ENCODE measurements around the gene U2SURP. TPM values are rescaled to one million over a fixed set of nuclear protein-coding genes. Genes with fewer than 3 reads are reported as not detected.

The U2SURP gene
- total RNA-seq, 1 experiment from 2014 or later, result 168 TPM

DNA sequence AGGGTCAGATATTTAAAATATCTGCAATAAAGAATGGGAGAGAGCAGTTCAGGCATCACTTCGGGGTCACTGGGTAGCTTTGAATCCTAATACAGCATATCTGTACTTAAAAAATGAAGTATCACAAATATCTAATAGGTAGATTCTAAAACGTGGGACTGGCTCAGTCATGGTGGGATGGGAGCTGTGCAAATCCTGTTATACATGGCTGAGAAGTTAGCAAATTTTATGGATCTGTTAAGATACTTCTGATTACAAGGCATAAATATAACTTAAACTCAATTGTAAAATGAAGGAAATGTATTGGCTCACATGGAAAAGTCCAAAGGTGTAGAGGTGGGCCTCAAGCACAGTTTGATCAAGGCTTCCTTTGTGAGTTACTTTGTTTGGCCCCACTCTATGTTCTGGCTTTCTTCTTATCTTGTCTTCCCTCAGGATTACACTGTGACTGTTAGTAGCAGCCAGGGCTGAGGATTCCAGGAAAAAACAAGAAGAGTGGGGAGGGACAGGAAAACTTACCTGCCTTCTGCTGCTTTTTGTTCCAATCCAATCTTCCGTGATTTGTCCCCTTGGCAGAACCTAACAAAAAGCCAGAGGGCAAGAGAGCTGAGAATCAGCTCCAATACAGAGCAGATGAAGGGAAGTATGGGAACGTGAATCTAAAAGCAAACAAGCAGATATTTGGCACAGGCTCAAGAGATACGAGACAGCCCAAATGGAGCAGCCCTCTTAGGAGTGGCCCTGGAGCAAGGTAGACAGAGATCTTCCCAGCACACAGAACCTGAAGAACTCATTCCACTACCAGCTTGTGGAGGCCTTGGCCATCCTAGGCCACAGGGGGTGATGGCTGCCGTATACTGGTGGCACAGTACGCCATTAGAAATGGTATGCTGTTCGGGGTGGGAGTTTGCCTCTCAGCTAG, 48.8 kb upstream of the U2SURP start:
- Histone ChIP-seq H2BK5ac (ENCODE audit: insufficient read length, low read length) (no peak overlapping the region), H3K79me2 (ENCODE audit: insufficient read depth, low read length) (no peaks in the 10 kb centered on the region), H2AFZ (ENCODE audit: low read length) (no peak overlapping the region), H2BK120ac (ENCODE audit: low read depth, low read length, poor library complexity, severe bottlenecking) (no peak overlapping the region), H4K5ac (ENCODE audit: insufficient read length, low read depth, low read length) (no peak overlapping the region), H2BK15ac (ENCODE audit: low read depth, low read length) (no peak overlapping the region), H3K9ac (ENCODE audit: extremely low read depth, insufficient read length, low read length) (no peak overlapping the region), H3K9me3 (ENCODE audit: control insufficient read depth, low read depth, low read length) (no peaks in the 10 kb centered on the region), H3K56ac (ENCODE audit: insufficient read length, low read depth, low read length) (no peak overlapping the region), H3K27me3 (ENCODE audit: insufficient read depth, low read length) (no peaks in the 10 kb centered on the region), H3K4me1 (ENCODE audit: insufficient read depth, low read length) (no peaks in the 10 kb centered on the region; the same call in 1 of the 2 replicates), H3K23ac (ENCODE audit: insufficient read length, low read depth, low read length) (no peak overlapping the region), H3K18ac (ENCODE audit: insufficient read length, low read depth, low read length) (no peak overlapping the region), H4K20me1 (ENCODE audit: control insufficient read depth, insufficient read depth, insufficient read length) (no peaks in the 10 kb centered on the region), H3K14ac (ENCODE audit: insufficient read depth, low read length) (no peak overlapping the region), H2BK20ac (ENCODE audit: low read depth, low read length, poor library complexity, severe bottlenecking) (no peak overlapping the region), H2BK12ac (ENCODE audit: insufficient read length, low read depth, low read length) (no peak overlapping the region), H4K91ac (ENCODE audit: insufficient read length, low read depth, low read length) (no peak overlapping the region), H3K4me2 (ENCODE audit: insufficient read depth, insufficient read length, low read length) (no peak overlapping the region), H3K79me1 (ENCODE audit: insufficient read depth, low read depth, low read length, poor library complexity, severe bottlenecking) (no peaks in the 10 kb centered on the region), H2AK5ac (ENCODE audit: insufficient read length, low read length) (no peak overlapping the region), H3K23me2 (ENCODE audit: insufficient read length, low read depth, low read length, poor library complexity, severe bottlenecking) (no peaks in the 10 kb centered on the region), H4K8ac (replicated peaks; ENCODE audit: insufficient read length, low read depth, low read length) (no peak overlapping the region), H3K27ac (ENCODE audit: insufficient read length, low read depth, low read length) (no peak overlapping the region), H3T11ph (ENCODE audit: low read length) (no peak overlapping the region), H3K4ac (ENCODE audit: low read depth, low read length) (no peak overlapping the region)
- WGBS (ENCODE audit: extremely low coverage, insufficient read length, low lambda C conversion rate), result no CpG with 5 or more reads among the region's 8 CpGs
- no peaks in the 10 kb centered on the region for H3K36me3 Mint-ChIP-seq (ENCODE audit: insufficient read depth in 1 of 3, low read depth in 3 of 3)
- peaks cover 4% of the 10 kb centered on the region for H3K27me3 Mint-ChIP-seq (ENCODE audit: low read depth)
- no peak for DNase-seq
- H3K27ac Mint-ChIP-seq, result no peak overlapping the region
- TF ChIP-seq, protein P1, sequence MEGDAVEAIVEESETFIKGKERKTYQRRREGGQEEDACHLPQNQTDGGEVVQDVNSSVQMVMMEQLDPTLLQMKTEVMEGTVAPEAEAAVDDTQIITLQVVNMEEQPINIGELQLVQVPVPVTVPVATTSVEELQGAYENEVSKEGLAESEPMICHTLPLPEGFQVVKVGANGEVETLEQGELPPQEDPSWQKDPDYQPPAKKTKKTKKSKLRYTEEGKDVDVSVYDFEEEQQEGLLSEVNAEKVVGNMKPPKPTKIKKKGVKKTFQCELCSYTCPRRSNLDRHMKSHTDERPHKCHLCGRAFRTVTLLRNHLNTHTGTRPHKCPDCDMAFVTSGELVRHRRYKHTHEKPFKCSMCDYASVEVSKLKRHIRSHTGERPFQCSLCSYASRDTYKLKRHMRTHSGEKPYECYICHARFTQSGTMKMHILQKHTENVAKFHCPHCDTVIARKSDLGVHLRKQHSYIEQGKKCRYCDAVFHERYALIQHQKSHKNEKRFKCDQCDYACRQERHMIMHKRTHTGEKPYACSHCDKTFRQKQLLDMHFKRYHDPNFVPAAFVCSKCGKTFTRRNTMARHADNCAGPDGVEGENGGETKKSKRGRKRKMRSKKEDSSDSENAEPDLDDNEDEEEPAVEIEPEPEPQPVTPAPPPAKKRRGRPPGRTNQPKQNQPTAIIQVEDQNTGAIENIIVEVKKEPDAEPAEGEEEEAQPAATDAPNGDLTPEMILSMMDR (conservative IDR thresholded peaks at IDR 0.05), result no peak
- H3K9me3 Mint-ChIP-seq, result no peaks in the 10 kb centered on the region; a peak in 1 of 5 replicates
- peaks cover 9 to 22% of the 10 kb centered on the region in 2 experiments for H3K4me1 Mint-ChIP-seq
- no peak overlapping the region; a peak in 1 of 5 replicates for H3K4me3 Mint-ChIP-seq

Data from H9 (cell line).